VCaP (cell line): ENCODE measurements around the gene RHBDL1.

Experiments
- H3K27ac ChIP-seq: fragments of 450-650 bp; 2 replicates; pipeline ENCODE4 v1.5.1; 2017
- CTCF ChIP-seq: fragments of 450-650 bp; conservative IDR thresholded peaks from 2 replicates; pipeline ENCODE4 v1.5.1; 2017; ENCODE audit warnings: mild to moderate bottlenecking, moderate library complexity

Gene RHBDL1

GRCh38 chr16:673399-673991, 2.0 kb upstream of the RHBDL1 start:
- TF ChIP-seq CTCF, result no peak
- H3K27ac ChIP-seq, result no peak overlapping the region

DNA sequence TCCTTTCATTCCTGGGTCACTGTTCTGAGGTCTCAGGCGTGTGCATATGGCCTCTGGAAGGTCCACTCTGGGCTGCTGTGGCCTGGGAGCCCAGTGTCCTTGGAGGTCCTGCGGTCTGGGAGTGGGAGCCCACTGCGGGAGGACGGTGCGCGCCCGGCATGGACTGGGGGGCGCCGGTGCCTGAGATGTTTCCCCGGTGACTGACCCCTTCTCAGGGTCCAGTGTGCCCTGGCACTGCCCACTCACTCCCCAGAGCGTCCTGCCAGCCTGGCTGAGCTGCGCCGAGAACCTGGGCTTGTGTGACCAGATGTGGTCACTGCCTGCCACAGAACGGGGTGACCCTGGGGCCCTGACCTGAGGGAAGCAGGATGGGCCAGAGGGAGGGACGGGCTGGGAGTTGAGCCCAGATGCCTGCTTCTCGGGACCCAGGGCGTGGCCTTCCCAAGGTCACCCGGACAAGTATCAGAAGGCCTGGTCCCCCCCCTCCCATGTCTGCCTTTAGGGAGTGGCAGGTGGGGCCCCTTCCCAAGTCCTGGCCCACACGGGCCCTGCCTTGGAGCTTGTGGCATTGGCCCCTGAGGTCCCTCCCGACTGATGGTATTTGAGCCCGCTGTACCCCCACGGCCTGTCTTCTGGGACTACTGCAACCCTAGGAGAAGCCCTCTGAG, 1.1 kb upstream of the RHBDL1 start:
- peak overlapping the region; percentile 62 for H3K27ac ChIP-seq
- no peak for TF ChIP-seq CTCF

- peak overlapping the region; percentile 62 for H3K27ac ChIP-seq
- TF ChIP-seq CTCF, result no peak
These were observed 553 bp downstream of the RHBDL1 start for GRCh38 chr16:675884-676564.

GRCh38 chr16:676565-676902, 1.1 kb downstream of the RHBDL1 start:
- TF ChIP-seq CTCF, result no peak
- peak overlapping the region; percentile 62; the same call in 1 of the 2 replicates for H3K27ac ChIP-seq

GRCh38 chr16:676913-677312, 1.4 kb downstream of the RHBDL1 start:
- no peak overlapping the region for H3K27ac ChIP-seq
- no peak for TF ChIP-seq CTCF

DNA sequence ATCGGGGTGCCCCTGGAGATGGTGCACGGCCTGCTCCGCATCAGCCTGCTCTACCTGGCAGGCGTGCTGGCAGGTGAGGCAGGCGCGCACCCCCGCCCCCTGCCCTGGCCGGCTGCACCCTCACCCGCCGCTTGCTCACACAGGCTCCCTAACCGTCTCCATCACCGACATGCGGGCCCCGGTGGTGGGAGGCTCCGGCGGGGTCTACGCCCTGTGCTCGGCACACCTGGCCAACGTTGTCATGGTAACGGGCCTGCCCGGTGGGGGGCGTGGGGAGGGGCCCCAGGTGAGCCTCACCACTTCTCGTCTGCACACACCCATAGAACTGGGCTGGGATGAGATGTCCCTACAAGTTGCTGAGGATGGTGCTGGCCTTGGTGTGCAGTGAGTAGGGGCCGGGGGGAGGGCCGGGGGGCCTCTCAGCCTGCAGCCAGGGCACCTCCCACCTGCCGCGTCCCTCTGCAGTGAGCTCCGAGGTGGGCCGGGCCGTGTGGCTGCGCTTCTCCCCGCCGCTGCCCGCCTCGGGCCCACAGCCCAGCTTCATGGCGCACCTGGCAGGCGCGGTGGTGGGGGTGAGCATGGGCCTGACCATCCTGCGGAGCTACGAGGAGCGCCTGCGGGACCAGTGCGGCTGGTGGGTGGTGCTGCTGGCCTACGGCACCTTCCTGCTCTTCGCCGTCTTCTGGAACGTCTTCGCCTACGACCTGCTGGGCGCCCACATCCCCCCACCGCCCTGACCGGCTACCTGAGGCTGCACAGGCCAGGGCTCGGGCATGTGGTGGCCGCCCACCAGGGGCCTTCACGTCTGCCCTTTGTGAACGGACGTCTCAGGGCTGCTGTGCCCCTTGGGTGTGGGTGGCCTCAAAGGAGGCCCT, 2.1 kb downstream of the RHBDL1 start:
- no peak for TF ChIP-seq CTCF
- no peak overlapping the region for H3K27ac ChIP-seq
